NCI-H526 treated with DMSO at 0.1 percent for 48 hours (cell line): ENCODE results near the gene AUNIP.
"Not testable (repeated sequence)": the region's sequence is repeated elsewhere in the genome, so short reads cannot be mapped to it uniquely, and the experiment has no call there.

ENCODE experiments used
- DNase-seq: peaks from one replicate; lab custom pipeline; 2025; lab: John Stamatoyannopoulos, UW

AUNIP gene

GRCh38 chr1:25864434-25864833 lies 5.2 kb upstream of the AUNIP start:
- no peak for DNase-seq

GRCh38 chr1:25863486-25864262 lies 4.4 kb upstream of the AUNIP start:
- DNase-seq: no peak

GRCh38 chr1:25862785-25863485 lies 3.7 kb upstream of the AUNIP start:
- DNase-seq: no peak

GRCh38 chr1:25861316-25862286 lies 2.3 kb upstream of the AUNIP start:
- DNase-seq: no peak

- no peak for DNase-seq
Observed at GRCh38 chr1:25858494-25858893, 763 bp downstream of the AUNIP start.

- DNase-seq: no peak
Observed at GRCh38 chr1:25856856-25857255, 2.4 kb downstream of the AUNIP start.

GRCh38 chr1:25854554-25854953 lies 4.7 kb downstream of the AUNIP start:
- no peak for DNase-seq

GRCh38 chr1:25848531-25848930 lies 10.7 kb downstream of the AUNIP start:
- no peak for DNase-seq

GRCh38 chr1:25847929-25848328 lies 11.3 kb downstream of the AUNIP start:
- DNase-seq: no peak

- no peak for DNase-seq
Observed at GRCh38 chr1:25845664-25846063, 13.6 kb downstream of the AUNIP start.

GRCh38 chr1:25844536-25845337 lies 14.5 kb downstream of the AUNIP start:
- DNase-seq: no peak

GRCh38 chr1:25843483-25843882 lies 15.8 kb downstream of the AUNIP start:
- no peak for DNase-seq

GRCh38 chr1:25839808-25840207 lies 19.4 kb downstream of the AUNIP start:
- not testable (repeated sequence) for DNase-seq

GRCh38 chr1:25837262-25837875 lies 21.9 kb downstream of the AUNIP start:
- DNase-seq: no peak

- no peak for DNase-seq
Observed at GRCh38 chr1:25836695-25837094, 22.6 kb downstream of the AUNIP start.

GRCh38 chr1:25834894-25835293 lies 24.4 kb downstream of the AUNIP start:
- DNase-seq: no peak

GRCh38 chr1:25833158-25833557 lies 26.1 kb downstream of the AUNIP start:
- DNase-seq: no peak

- DNase-seq: no peak
Observed at GRCh38 chr1:25832336-25833037, 26.8 kb downstream of the AUNIP start.

- no peak for DNase-seq
Observed at GRCh38 chr1:25831569-25832196, 27.6 kb downstream of the AUNIP start.

GRCh38 chr1:25829046-25829445 lies 30.2 kb downstream of the AUNIP start:
- no peak for DNase-seq
